NT2/D1 (cell line): ENCODE data around the gene NFU1.
"Not testable (repeated sequence)": the region's sequence is repeated elsewhere in the genome, so short reads cannot be mapped to it uniquely, and the experiment has no call there.

Experiments
- YY1 ChIP-seq: IDR thresholded peaks from 2 replicates; pipeline ENCODE4 v1.6.1; 2011; ENCODE audit not compliant: insufficient read length, insufficient read depth
- ZNF274 ChIP-seq: IDR thresholded peaks from 2 replicates; pipeline ENCODE4 v1.6.1; 2011; ENCODE audit warnings: mild to moderate bottlenecking, low read depth, low read length

DNA sequence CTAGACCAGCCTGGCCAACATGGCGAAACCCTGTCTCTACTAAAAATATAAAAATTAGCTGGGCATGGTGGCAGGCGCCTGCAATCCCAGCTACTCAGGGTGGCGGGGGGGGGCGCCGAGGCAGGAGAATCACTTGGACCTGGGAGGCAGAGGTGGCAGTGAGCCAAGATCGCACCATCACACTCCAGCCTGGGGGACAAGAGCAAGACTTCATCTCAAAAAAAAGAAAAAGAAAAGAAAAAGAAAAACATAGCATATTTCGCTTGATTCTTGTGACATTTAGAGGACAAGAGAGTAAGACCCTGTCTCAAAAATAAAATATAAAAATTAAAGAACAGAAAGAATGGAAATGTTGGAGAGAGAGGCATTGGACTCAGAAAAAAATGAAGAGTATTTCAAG, 18.1 kb downstream of the NFU1 start:
- TF ChIP-seq ZNF274, YY1: not testable (repeated sequence)
